Brain microvascular endothelial cell (primary cell): ENCODE data around the gene SIVA1.
A peak's percentile ranks its signal among the peaks of the same experiment; 100 is the strongest.

Experiments used
- DNase-seq: peaks from one replicate; pipeline ENCODE4 v3.0.0-alpha.2; 2020
- H3K27ac ChIP-seq: fragments of 250-450 bp; sonication (Bioruptor Pico); 2 replicates; pipeline ENCODE4 v1.5.1; 2020; ENCODE audit warnings: mild to moderate bottlenecking, moderate library complexity
- H3K27me3 ChIP-seq: fragments of 250-450 bp; sonication (Bioruptor Pico); replicated peaks from 2 replicates; pipeline ENCODE4 v1.5.1; 2020; ENCODE audit warnings: mild to moderate bottlenecking
- H3K36me3 ChIP-seq: fragments of 250-450 bp; sonication (Bioruptor Pico); replicated peaks from 2 replicates; pipeline ENCODE4 v1.5.1; 2020; ENCODE audit warnings: mild to moderate bottlenecking
- H3K4me3 ChIP-seq: 2 replicates; pipeline ENCODE4 v1.5.1; 2011; ENCODE audit warnings: low read depth, mild to moderate bottlenecking, control low read depth, low read length, moderate library complexity
- CTCF ChIP-seq: IDR thresholded peaks from 2 replicates; pipeline ENCODE4 v1.5.1; 2011; ENCODE audit warnings: low read depth, mild to moderate bottlenecking, moderate library complexity, low read length, control low read depth, inconsistent platforms; ENCODE audit errors: missing control alignments
- in situ Hi-C: cut with HindIII; loops from 2 replicates; pipeline ENCODE4 v1.10.0; 2017; ENCODE audit warnings: low sequenced_read_pairs, low pct_ligation_motif_present

The SIVA1 gene

GRCh38 chr14:104732931-104733681, 19.8 kb upstream of the SIVA1 start:
- no peak for TF ChIP-seq CTCF
- Histone ChIP-seq H3K27me3 (no peaks in the 10 kb centered on the region), H3K36me3 (no peaks in the 10 kb centered on the region), H3K4me3 (no peak overlapping the region), H3K27ac (no peak overlapping the region)
- no peak for DNase-seq
- in situ Hi-C loops = no loop called here

- no peaks in the 10 kb centered on the region for H3K27me3 ChIP-seq
- H3K4me3 ChIP-seq = no peak overlapping the region
- in situ Hi-C loops = no loop called here
- TF ChIP-seq CTCF = no peak
- no peaks in the 10 kb centered on the region for H3K36me3 ChIP-seq
- DNase-seq = no peak
- H3K27ac ChIP-seq = no peak overlapping the region
Observed at GRCh38 chr14:104734051-104734587, 18.8 kb upstream of the SIVA1 start.

- in situ Hi-C loops = no loop called here
- no peak overlapping the region for H3K27ac ChIP-seq
- no peaks in the 10 kb centered on the region for H3K27me3 ChIP-seq
- TF ChIP-seq CTCF = no peak
- H3K36me3 ChIP-seq = no peaks in the 10 kb centered on the region
- no peak overlapping the region for H3K4me3 ChIP-seq
- DNase-seq = no peak
Observed at GRCh38 chr14:104734601-104734990, 18.4 kb upstream of the SIVA1 start.

GRCh38 chr14:104734991-104735779, 17.8 kb upstream of the SIVA1 start:
- no peak for DNase-seq
- no peak for TF ChIP-seq CTCF
- no peaks in the 10 kb centered on the region for H3K27me3 ChIP-seq
- H3K27ac ChIP-seq = no peak overlapping the region
- no peaks in the 10 kb centered on the region for H3K36me3 ChIP-seq
- no peak overlapping the region for H3K4me3 ChIP-seq
- in situ Hi-C loops = no loop called here

GRCh38 chr14:104735830-104736642, 16.9 kb upstream of the SIVA1 start:
- in situ Hi-C loops = no loop called here
- peak; percentile 36 for DNase-seq
- Histone ChIP-seq H3K36me3 (no peaks in the 10 kb centered on the region), H3K27me3 (no peaks in the 10 kb centered on the region), H3K27ac (no peak overlapping the region), H3K4me3 (no peak overlapping the region)
- no peak for TF ChIP-seq CTCF
